ENCODE data around the gene PEG3.

- TF ChIP-seq CTCF (IDR thresholded peaks at IDR 0.05; ENCODE audit: insufficient read depth, low read depth, low read length) = no peak
- TF ChIP-seq EZH2 (IDR thresholded peaks at IDR 0.05; ENCODE audit: insufficient read depth, low read length) = no peak
Observed at GRCh38 chr19:56877069-56877715, 36.7 kb upstream of the PEG3 start.

Measured in astrocyte (in vitro differentiated cells and primary cell).